ENCODE results near the gene PMVK.
A peak's percentile ranks its signal among the peaks of the same experiment; 100 is the strongest.

PMVK gene

DNA sequence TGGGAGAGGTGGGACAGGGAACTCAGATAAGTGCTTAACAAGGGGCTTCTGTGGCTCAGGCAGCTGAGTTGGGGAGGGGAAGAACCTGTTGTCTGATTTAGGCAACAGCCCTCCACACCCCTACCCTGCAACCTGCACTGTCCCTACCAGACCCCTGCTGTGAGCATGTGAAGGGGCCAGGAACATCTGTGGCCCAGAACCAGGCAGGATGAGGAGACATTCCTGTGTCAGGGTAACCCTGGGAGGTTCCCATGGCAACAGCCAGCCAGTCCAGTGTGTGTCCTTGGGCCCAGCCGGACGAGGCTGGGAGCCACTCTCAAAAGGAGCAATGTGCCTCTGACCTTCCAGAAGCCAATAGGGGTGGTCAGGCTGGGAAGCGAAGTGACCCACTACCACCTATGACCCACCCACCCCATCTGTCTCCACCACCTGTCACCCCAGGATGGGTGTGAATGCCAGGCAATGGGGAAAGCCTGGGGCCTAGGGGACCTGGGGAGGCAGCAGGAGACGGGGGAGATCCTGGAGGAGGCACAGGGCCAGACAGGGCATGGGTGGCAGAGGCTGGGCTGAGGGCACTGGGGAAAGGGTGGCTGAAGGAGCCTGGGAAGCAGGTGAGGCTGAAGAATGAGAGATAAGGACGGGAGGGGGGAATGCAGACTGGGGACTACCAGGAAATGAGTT, 5.0 kb upstream of the PMVK start:
- no peak for DNase-seq (ENCODE audit: low read depth)
- H3K4me3 ChIP-seq (ENCODE audit: control insufficient read depth, low read depth, low read length), result no peak overlapping the region
- TF ChIP-seq, protein P1, sequence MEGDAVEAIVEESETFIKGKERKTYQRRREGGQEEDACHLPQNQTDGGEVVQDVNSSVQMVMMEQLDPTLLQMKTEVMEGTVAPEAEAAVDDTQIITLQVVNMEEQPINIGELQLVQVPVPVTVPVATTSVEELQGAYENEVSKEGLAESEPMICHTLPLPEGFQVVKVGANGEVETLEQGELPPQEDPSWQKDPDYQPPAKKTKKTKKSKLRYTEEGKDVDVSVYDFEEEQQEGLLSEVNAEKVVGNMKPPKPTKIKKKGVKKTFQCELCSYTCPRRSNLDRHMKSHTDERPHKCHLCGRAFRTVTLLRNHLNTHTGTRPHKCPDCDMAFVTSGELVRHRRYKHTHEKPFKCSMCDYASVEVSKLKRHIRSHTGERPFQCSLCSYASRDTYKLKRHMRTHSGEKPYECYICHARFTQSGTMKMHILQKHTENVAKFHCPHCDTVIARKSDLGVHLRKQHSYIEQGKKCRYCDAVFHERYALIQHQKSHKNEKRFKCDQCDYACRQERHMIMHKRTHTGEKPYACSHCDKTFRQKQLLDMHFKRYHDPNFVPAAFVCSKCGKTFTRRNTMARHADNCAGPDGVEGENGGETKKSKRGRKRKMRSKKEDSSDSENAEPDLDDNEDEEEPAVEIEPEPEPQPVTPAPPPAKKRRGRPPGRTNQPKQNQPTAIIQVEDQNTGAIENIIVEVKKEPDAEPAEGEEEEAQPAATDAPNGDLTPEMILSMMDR (IDR thresholded peaks at IDR 0.05; ENCODE audit: control insufficient read depth, insufficient read depth, low read depth, low read length, missing control alignments), result no peak

DNA sequence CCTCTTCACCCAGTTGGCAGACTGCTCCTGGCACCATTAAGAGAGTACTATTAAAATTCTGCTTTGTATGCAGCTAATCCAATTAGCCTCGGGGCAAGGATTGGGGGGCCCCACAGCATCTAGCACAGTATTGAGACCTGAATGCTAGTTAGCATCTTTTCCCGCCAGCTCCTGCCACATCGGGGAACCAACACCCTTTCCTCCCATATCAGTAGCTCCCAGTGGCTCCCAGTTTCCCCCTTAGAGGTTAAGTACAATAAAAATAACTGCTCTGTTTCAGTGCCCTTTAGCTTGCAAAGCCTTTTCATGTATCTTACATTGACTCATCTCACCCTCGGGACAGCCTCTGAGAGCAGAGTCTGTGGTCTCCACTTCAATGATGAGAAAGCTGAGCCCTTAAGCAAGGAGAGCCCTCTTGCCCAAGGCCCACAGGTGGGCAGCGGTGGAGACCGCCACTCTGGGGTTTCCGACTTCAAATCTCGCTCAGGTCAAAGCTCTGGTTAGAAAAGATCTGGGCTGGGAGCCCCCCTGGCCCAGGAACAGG, 4.2 kb upstream of the PMVK start:
- H3K4me3 ChIP-seq (ENCODE audit: control insufficient read depth, low read depth, low read length), result no peak overlapping the region

DNA sequence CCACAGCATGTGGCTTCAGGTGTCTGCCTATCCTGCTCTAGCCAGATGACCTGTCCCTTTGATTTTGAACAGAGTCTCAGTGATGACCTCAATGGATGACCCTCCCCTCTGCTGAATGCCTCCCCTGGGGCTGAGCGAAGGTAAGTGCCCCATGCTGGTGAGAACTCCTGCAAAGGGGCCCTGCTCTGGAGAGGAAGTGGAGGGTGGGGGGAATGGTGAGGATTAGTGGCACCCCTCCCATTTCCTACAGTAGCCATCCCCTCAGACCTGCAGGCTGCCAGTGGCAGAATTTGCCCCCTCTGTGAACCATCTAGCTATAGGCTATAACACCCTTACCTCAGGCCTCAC, 3.7 kb upstream of the PMVK start:
- H3K4me3 ChIP-seq (ENCODE audit: control insufficient read depth, low read depth, low read length), result no peak overlapping the region

More for the DNA sequence above, 4.2 kb upstream of the PMVK start:
- no peak for DNase-seq (ENCODE audit: low read depth)
- TF ChIP-seq, protein P1 (IDR thresholded peaks at IDR 0.05; ENCODE audit: control insufficient read depth, insufficient read depth, low read depth, low read length, missing control alignments), result no peak

DNA sequence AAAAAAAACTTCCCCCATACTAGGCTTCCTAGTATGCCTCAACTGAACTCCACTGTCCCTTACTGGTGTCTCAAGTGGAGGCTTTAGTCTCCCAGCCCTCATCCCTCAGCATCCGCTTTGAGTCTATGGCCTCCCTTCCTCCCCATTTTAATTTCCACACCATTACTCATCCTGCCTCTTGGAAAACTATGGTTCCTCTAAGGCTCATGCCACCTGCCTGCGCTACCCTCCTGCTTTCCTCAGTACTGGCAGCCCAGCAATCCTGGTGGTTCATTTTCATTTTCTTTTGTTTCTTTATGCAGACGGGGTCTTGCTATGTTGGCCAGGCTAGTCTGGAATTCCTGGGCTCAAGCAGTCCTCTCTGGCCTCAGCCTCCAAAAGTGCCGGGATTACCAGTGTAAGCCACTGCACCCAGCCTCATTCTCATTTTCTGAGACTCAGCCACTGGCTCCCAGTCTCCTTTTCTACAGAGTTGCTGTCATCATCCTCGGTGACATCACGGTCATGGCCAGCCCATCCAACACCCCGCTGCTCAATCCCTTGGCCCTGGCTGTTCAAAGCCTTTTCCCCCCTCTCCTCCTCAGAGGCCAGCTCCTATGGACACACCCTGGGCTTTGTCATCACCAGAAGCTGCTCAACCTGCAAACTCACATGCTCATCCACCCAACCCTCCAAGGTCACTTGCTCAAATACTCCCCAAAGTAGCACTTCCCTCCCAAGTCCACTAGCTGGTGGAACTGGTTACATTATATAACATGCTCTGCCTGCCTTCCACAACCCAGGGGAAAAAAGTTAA, 2.3 kb upstream of the PMVK start:
- DNase-seq (ENCODE audit: low read depth), result no peak
- H3K4me3 ChIP-seq (ENCODE audit: control insufficient read depth, low read depth, low read length), result no peak overlapping the region
- TF ChIP-seq, protein P1 (IDR thresholded peaks at IDR 0.05; ENCODE audit: control insufficient read depth, insufficient read depth, low read depth, low read length, missing control alignments), result no peak

More for the DNA sequence above, 3.7 kb upstream of the PMVK start:
- TF ChIP-seq, protein P1 (IDR thresholded peaks at IDR 0.05; ENCODE audit: control insufficient read depth, insufficient read depth, low read depth, low read length, missing control alignments), result no peak
- DNase-seq (ENCODE audit: low read depth), result no peak

DNA sequence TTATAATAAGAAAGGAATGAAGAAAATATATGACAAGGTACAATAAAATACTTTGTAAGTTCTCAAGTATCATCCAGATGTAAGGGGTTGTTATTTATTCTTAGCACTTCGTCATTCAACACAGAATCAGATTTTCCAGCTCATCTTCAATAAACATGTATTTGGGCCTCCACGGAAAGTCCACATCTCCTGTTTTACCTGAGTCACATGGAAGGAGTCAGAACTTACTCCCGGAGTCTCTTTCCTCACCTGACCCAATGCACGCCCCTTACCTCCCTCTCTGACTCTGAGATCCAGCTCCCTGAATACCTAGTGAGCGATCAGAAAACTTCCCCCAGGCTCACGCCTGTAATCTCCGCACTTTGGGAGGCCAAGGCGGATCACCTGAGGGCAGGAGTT, 1.5 kb upstream of the PMVK start:
- DNase-seq (ENCODE audit: low read depth), result no peak
- TF ChIP-seq, protein P1 (IDR thresholded peaks at IDR 0.05; ENCODE audit: control insufficient read depth, insufficient read depth, low read depth, low read length, missing control alignments), result no peak
- peak overlapping the region; percentile 83 for H3K4me3 ChIP-seq (ENCODE audit: control insufficient read depth, low read depth, low read length)

DNA sequence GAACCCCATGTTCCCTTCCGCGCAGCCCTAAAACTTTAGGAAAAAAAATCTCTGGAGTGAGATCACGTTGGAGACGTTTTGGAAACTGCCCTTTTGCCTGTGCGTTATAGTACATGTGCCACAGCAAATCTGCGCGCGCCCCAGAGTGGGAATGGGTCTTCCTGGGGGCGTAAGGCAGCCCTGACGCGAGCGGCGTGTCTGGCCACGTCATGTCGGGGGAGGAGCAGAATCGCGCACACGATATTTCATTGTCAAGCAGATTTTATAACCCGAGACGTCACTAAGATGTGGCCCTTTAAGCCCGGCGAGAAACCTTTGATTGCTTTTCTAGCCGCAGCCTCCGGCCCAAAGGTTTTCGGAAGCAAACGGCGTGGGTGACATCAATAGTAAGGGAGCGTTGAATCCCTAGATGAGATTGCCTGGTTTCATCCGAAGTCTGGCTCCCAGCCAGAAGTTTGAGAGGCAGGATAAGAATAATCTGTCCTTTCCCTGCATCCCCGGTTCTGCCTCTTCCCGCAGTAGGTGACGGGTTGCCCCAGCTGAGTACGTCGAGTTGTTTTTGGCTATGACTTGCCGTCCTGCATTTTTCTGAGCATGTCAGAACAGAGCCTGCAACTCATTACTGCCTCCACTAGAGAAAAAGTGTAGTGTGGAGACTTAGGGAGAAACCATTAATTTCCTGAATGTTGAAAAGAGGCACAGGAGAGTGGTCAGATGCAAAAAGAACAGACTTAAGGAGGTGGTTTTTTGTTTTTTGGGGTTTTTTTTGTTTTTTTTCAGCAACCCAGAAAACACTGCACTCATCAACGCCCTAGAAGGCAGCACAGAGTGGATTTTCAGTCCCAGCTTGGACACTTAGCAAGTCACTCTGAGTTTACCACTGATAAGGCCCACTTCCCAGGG, 817 bp upstream of the PMVK start:
- H3K4me3 ChIP-seq (ENCODE audit: control insufficient read depth, low read depth, low read length), result peak overlapping the region; percentile 83
- TF ChIP-seq, protein P1 (IDR thresholded peaks at IDR 0.05; ENCODE audit: control insufficient read depth, insufficient read depth, low read depth, low read length, missing control alignments), result no peak

More for the DNA sequence above, 817 bp upstream of the PMVK start:
- DNase-seq (ENCODE audit: low read depth), result peak; percentile 87

Data from AG09309 (cell line).